Fibroblast of lung (primary cell): ENCODE results near the gene RNASEH2B. TPM values are rescaled to one million over a fixed set of nuclear protein-coding genes. Genes with fewer than 3 reads are reported as not detected.

Source experiments
- DNase-seq, 2 donors: peaks; one replicate each; pipeline versions ENCODE4 v3.0.0 to v3.0.0-alpha.2; 2010; ENCODE audit warnings: low read depth in 2 of 2
- H2AFZ ChIP-seq: 2 replicates; pipeline ENCODE4 v1.5.1; 2012; ENCODE audit warnings: low read length, control low read depth, inconsistent platforms
- H3K27ac ChIP-seq: 2 replicates; pipeline ENCODE4 v1.5.1; 2011; ENCODE audit warnings: low read length, control low read depth; ENCODE audit not compliant: insufficient read depth
- H3K27me3 ChIP-seq: 2 replicates; pipeline ENCODE4 v1.5.1; 2011; ENCODE audit warnings: mild to moderate bottlenecking, low read length; ENCODE audit not compliant: control insufficient read depth, insufficient read depth
- H3K36me3 ChIP-seq: 2 replicates; pipeline ENCODE4 v1.5.1; 2011; ENCODE audit warnings: low read length; ENCODE audit not compliant: control insufficient read depth, insufficient read depth
- H3K4me1 ChIP-seq: 2 replicates; pipeline ENCODE4 v1.5.1; 2011; ENCODE audit warnings: low read length; ENCODE audit not compliant: control insufficient read depth, insufficient read depth; ENCODE audit errors: extremely low read depth
- H3K4me2 ChIP-seq: 2 replicates; pipeline ENCODE4 v1.5.1; 2011; ENCODE audit warnings: low read length, control low read depth; ENCODE audit not compliant: insufficient read depth; ENCODE audit errors: extremely low read depth
- H3K4me3 ChIP-seq, 4 experiments: fragments of 200-600 bp in 1 of 4; sonication (generic) in 1 of 4; replicated peaks in 1 of 4; 2 replicates each; pipeline ENCODE4 v1.5.1; 2011 to 2016; ENCODE audit warnings: low read length in 4 of 4, low read depth in 3 of 4, mild to moderate bottlenecking in 3 of 4, control low read depth in 2 of 4, inconsistent platforms in 1 of 4, mixed read lengths in 1 of 4; ENCODE audit not compliant: insufficient read depth in 1 of 4; ENCODE audit errors: control extremely low read depth in 1 of 4
- H3K79me2 ChIP-seq: 2 replicates; pipeline ENCODE4 v1.5.1; 2012; ENCODE audit warnings: mild to moderate bottlenecking, low read length, inconsistent platforms; ENCODE audit not compliant: control insufficient read depth, insufficient read depth
- H3K9ac ChIP-seq: 2 replicates; pipeline ENCODE4 v1.5.1; 2011; ENCODE audit warnings: mild to moderate bottlenecking, low read length, control low read depth; ENCODE audit not compliant: insufficient read depth
- H3K9me3 ChIP-seq: 2 replicates; pipeline ENCODE4 v1.5.1; 2012; ENCODE audit warnings: low read depth, low read length; ENCODE audit not compliant: control insufficient read depth, insufficient read depth
- H4K20me1 ChIP-seq: 2 replicates; pipeline ENCODE4 v1.5.1; 2011; ENCODE audit warnings: low read length; ENCODE audit not compliant: control insufficient read depth, insufficient read depth; ENCODE audit errors: extremely low read depth
- CTCF ChIP-seq, 2 donors: IDR thresholded peaks in 1 of 2; conservative IDR thresholded peaks in 1 of 2; 1 replicate in 1 of 2; 2 replicates in 1 of 2; pipeline ENCODE4 v1.5.1; 2011 to 2012; ENCODE audit warnings: low read length in 2 of 2, control low read depth in 1 of 2, inconsistent platforms in 1 of 2, low read depth in 1 of 2, mild to moderate bottlenecking in 1 of 2
- EZH2 ChIP-seq: IDR thresholded peaks from 2 replicates; pipeline ENCODE4 v1.5.1; 2012; ENCODE audit warnings: low read length, control low read depth, mild to moderate bottlenecking; ENCODE audit errors: missing control alignments
- polyA plus RNA-seq, 2 donors: library from polyadenylated mRNA; depleted of rRNA in 1 of 2; stranded (reverse) in 1 of 2; unstranded in 1 of 2; fragments of >200 nt; gene quantifications; 2 replicates each; pipeline ENCODE4 v1.2.1, GENCODE V29; 2011 to 2012; ENCODE audit warnings: missing spikeins in 1 of 2
- total RNA-seq: library from RNA; depleted of rRNA; stranded (reverse); fragments of >200 nt; gene quantifications from 2 replicates; pipeline ENCODE4 v1.2.1, GENCODE V29; 2014

Gene RNASEH2B
- total and polyA plus RNA-seq, 2 donors (not counting 1 experiment from before 2014, with no cell fraction given), result 24.5 to 68.7 TPM

DNA sequence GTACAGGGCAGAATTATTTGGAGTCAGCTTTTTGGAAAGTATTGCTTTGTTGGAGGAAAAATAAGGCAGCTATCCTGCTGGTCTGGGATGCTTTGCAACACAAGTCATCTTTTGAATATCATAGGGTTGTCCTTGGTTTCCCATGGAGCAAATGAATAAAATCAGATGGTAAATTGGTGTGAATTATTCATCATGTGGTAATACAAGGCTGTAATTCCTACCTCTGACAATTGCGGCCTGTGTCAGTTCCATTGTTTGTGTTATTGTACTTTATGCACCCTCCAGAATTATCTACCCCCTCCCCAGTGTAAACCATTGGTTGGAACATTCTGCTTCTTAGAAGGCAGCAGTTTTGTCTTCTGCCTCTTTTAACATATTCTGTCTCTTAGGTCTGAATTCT, 46.2 kb downstream of the RNASEH2B start:
- Histone ChIP-seq H3K9me3 (no peaks in the 10 kb centered on the region), H3K4me3 (no peak overlapping the region), H2AFZ (no peak overlapping the region), H3K79me2 (no peaks in the 10 kb centered on the region), H3K4me2 (no peak overlapping the region), H3K27ac (no peak overlapping the region), H3K27me3 (no peaks in the 10 kb centered on the region), H4K20me1 (no peaks in the 10 kb centered on the region), H3K9ac (no peak overlapping the region), H3K4me1 (no peaks in the 10 kb centered on the region), H3K36me3 (no peaks in the 10 kb centered on the region)
- no peak for DNase-seq
- TF ChIP-seq CTCF (conservative IDR thresholded peaks at IDR 0.05 in 1 of 2, IDR thresholded peaks at IDR 0.05 in 1 of 2; ENCODE audit: low read depth in 1 of 2, low read length in 2 of 2), result no peak
- no peak for TF ChIP-seq EZH2

DNA sequence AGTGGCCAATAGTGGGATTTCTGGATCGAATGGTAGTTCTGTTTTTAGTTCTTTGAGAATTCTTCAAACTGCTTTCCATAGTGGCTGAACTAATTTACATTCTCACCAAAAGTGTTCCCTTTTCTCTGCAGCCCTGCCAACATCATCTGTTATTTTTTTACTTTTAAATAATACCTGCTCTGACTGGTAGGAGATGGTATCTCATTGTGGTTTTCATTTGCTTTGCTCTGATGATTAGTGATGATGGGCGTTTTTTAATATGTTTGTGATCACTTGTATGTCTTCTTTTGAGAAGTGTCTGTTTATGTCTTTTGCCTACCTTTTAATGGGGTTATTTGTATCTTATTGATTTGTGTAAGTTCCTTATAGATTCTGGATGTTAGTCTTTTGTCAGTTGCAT, 48.0 kb downstream of the RNASEH2B start:
- Histone ChIP-seq H3K4me3 (no peak overlapping the region), H3K36me3 (peaks cover 1% of the 10 kb centered on the region)
- TF ChIP-seq CTCF (conservative IDR thresholded peaks at IDR 0.05 in 1 of 2, IDR thresholded peaks at IDR 0.05 in 1 of 2; ENCODE audit: low read depth in 1 of 2, low read length in 2 of 2) (no peak), EZH2 (no peak)

DNA sequence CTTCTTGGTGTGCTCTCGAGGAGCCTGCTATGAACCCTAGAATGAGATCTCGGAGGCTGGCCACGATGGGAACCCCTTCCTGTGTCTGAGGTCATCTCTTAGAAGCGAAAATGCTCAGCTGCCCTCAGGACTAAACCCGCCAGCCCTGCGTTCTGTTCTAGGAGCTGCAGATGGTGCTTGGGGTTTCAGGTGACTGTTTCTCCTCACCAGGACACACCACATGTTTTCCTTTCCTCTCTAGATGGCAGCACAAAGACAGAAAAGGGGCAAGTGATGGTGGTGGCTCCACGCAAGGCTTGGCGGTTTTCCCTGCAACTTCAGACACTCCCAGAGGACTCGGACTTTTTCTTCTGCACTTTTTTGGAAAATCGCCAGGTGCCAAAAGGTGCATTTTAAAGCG, 60.1 kb downstream of the RNASEH2B start:
- no peak overlapping the region for H3K9ac ChIP-seq
- no peaks in the 10 kb centered on the region for H3K79me2 ChIP-seq
- no peak overlapping the region for H3K4me2 ChIP-seq
- no peak overlapping the region for H3K4me3 ChIP-seq
- no peaks in the 10 kb centered on the region for H3K9me3 ChIP-seq
- no peaks in the 10 kb centered on the region for H3K27me3 ChIP-seq
- TF ChIP-seq EZH2 (no peak), CTCF (conservative IDR thresholded peaks at IDR 0.05 in 1 of 2, IDR thresholded peaks at IDR 0.05 in 1 of 2; ENCODE audit: low read depth in 1 of 2, low read length in 2 of 2) (no peak)
- H3K36me3 ChIP-seq, result no peaks in the 10 kb centered on the region
- H3K4me1 ChIP-seq, result no peaks in the 10 kb centered on the region
- DNase-seq, result peak; percentile 17 to 27
- no peaks in the 10 kb centered on the region for H4K20me1 ChIP-seq
- no peak overlapping the region for H3K27ac ChIP-seq
- no peak overlapping the region for H2AFZ ChIP-seq

More for the DNA sequence above, 48.0 kb downstream of the RNASEH2B start:
- Histone ChIP-seq H2AFZ (no peak overlapping the region), H3K79me2 (no peaks in the 10 kb centered on the region), H3K4me1 (no peaks in the 10 kb centered on the region), H3K9ac (no peak overlapping the region), H4K20me1 (no peaks in the 10 kb centered on the region), H3K9me3 (no peaks in the 10 kb centered on the region), H3K27me3 (no peaks in the 10 kb centered on the region), H3K27ac (no peak overlapping the region), H3K4me2 (no peak overlapping the region)
- DNase-seq, result no peak
